Thyroid gland (tissue), 4 donors: ENCODE measurements around the gene KRT13. TPM values are rescaled to one million over a fixed set of nuclear protein-coding genes. Genes with fewer than 3 reads are reported as not detected.

ENCODE experiments used
- DNase-seq, 2 donors: peaks; one replicate each; pipeline ENCODE4 v3.0.0-alpha.2; 2019
- H3K27ac ChIP-seq, 3 donors: fragments of 200-600 bp; sonication (generic); 1 replicate in 2 of 3; 2 replicates in 1 of 3; pipeline ENCODE4 v1.5.1; 2016 to 2019; ENCODE audit warnings: mild to moderate bottlenecking in 1 of 3, moderate library complexity in 1 of 3
- H3K27me3 ChIP-seq: fragments of 200-600 bp; sonication (generic); one replicate; pipeline ENCODE4 v1.5.1; 2019
- H3K36me3 ChIP-seq, 2 donors: fragments of 200-600 bp; sonication (generic); one replicate each; pipeline ENCODE4 v1.5.1; 2016 to 2019
- H3K4me1 ChIP-seq, 2 donors: fragments of 200-600 bp; sonication (generic); one replicate each; pipeline ENCODE4 v1.5.1; 2017 to 2019
- H3K4me3 ChIP-seq, 3 donors: fragments of 200-600 bp; sonication (generic); replicated peaks in 1 of 3; 1 replicate in 2 of 3; 2 replicates in 1 of 3; pipeline ENCODE4 v1.5.1; 2016; ENCODE audit warnings: mild to moderate bottlenecking in 1 of 3
- H3K9me3 ChIP-seq: fragments of 200-600 bp; sonication (generic); one replicate; pipeline ENCODE4 v1.5.1; 2017
- CTCF ChIP-seq, 6 experiments: fragments of 200-600 bp in 3 of 6; fragments of 450-650 bp in 3 of 6; sonication (generic) in 3 of 6; IDR thresholded peaks; one replicate each; pipeline ENCODE4 v1.5.1; 2016 to 2019; ENCODE audit warnings: antibody characterized with exemption in 6 of 6, mild to moderate bottlenecking in 2 of 6, inconsistent platforms in 1 of 6, moderate library complexity in 1 of 6
- POLR2A ChIP-seq, 2 donors: fragments of 450-650 bp; IDR thresholded peaks; one replicate each; pipeline ENCODE4 v1.6.1; 2017; ENCODE audit warnings: antibody characterized with exemption in 2 of 2, mild to moderate bottlenecking in 2 of 2, moderate library complexity in 1 of 2
- WGBS, 2 donors: methylation state at CpG; one replicate each; pipeline ENCODE4 v1.1.5; 2017; 5-methylcytosine and 5-hydroxymethylcytosine counted together
- intact Hi-C: fragments of 100-400 bp; cut with DNase I; formaldehyde crosslinking; loops from one replicate; pipeline ENCODE4 v1.15.1; 2023
- total RNA-seq, 4 donors: library from RNA; depleted of rRNA; stranded (reverse); fragments of >200 nt; gene quantifications; one replicate each; pipeline ENCODE4 v1.2.3, GENCODE V29; 2016

Gene KRT13
- total RNA-seq, 4 donors from 2014 or later: 0.83 TPM; not detected in 3

- H3K4me3 ChIP-seq: no peak overlapping the region
- intact Hi-C loops: no loop called here
- WGBS, 2 donors: 68 to 80% methylated on average over 5 of the region's 5 CpGs
- H3K9me3 ChIP-seq: no peaks in the 10 kb centered on the region
- no peaks in the 10 kb centered on the region for H3K36me3 ChIP-seq
- H3K27me3 ChIP-seq: no peaks in the 10 kb centered on the region
- TF ChIP-seq POLR2A (IDR thresholded peaks at IDR 0.05): no peak
- TF ChIP-seq CTCF (IDR thresholded peaks at IDR 0.05): no peak
- H3K27ac ChIP-seq: no peak overlapping the region
- DNase-seq: no peak
- no peaks in the 10 kb centered on the region for H3K4me1 ChIP-seq
Observed at GRCh38 chr17:41538565-41538991, 33.2 kb upstream of the KRT13 start.

DNA sequence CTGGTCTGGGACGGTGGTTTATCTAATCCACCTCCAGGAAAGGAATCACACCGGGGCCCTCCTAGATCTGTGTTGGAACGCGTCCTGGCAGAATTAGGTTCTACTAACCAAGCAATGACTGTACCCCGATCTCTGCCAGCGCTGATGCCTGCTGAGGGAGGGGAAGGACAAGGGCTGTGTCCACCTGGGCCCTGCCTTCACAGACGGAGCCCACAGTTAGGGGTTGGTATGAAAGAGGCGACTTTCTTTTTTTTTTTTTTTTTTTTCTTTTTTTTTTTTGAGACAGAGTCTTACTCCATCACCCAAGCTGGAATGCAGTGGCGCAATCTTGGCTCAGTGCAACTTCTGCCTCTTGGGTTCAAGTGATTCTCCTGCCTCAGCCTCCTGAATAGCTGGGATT is 32.6 kb upstream of the KRT13 start:
- Histone ChIP-seq H3K9me3 (no peaks in the 10 kb centered on the region), H3K27me3 (no peaks in the 10 kb centered on the region), H3K36me3 (no peaks in the 10 kb centered on the region), H3K4me3 (no peak overlapping the region), H3K27ac (no peak overlapping the region), H3K4me1 (no peaks in the 10 kb centered on the region)
- no peak for DNase-seq
- no peak for TF ChIP-seq CTCF (IDR thresholded peaks at IDR 0.05)
- no peak for TF ChIP-seq POLR2A (IDR thresholded peaks at IDR 0.05)
- intact Hi-C loops: no loop called here
- 86 to 92% methylated on average over 9 of the region's 9 CpGs for WGBS, 2 donors

DNA sequence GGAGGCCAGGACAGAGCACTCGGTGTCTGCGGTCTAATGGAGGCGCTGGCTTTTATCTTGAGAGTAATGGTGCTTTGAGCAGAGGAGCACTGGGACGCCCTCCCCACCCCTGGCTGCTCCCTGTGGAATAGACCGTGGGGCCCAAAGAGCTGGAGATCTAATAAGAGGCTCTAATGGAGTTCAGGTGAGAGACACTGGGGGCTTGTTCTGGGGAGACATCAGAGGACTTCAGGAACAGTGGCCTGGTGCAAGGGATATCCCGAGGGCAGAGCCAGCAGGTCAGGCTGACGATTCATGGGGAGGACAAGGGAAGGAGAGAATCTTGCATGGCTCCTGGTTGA is 32.2 kb upstream of the KRT13 start:
- intact Hi-C loops: no loop called here
- 89 to 92% methylated on average over 7 of the region's 7 CpGs for WGBS, 2 donors

DNA sequence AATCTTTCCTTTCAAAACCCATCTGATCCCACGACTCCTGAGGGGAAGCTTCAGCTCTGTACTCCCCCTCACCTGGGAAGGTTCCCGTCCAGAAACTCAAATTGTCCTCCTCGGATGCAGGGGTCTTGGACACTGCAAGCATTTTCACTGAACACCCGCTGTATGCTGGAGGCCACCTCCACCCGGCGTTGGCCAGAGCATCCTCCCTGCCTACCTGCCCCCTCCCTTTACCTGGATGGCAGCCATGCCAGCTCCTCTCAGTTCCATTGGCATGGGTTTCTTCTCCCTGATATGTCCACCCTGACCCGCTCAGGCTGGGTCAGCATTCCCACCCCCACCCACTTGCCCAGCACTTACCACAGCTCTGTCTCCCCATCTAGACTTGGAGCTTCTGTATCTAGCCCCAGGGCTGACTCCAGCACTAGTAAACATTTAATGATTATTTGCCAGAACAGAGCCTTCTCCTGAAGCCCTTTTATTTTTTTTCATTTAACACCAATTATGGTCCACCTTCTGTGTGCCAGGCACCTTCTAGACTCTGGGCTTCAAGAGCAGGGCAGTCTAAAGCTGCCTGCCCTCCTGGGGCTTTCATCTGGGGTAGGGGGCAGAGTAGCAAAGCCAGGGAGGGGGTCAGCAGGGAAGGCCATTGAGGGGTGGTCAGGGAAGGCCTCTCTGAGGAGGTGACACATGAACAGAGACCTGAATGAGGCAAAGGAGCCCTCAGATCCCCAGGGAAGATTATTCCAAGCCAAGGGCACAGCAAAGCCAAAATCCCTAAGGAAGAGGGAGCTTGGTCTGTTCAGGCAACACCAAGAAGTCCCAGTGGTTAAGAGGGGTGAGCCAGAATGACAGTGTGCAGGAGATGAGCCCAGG is 31.6 kb upstream of the KRT13 start:
- no peaks in the 10 kb centered on the region for H3K9me3 ChIP-seq
- no peak overlapping the region for H3K27ac ChIP-seq
- WGBS, 2 donors: 67 to 82% methylated on average over 7 of the region's 7 CpGs
- no peaks in the 10 kb centered on the region for H3K27me3 ChIP-seq
- no peaks in the 10 kb centered on the region for H3K36me3 ChIP-seq
- no peak for TF ChIP-seq CTCF (IDR thresholded peaks at IDR 0.05)
- no peak for TF ChIP-seq POLR2A (IDR thresholded peaks at IDR 0.05)
- no peak overlapping the region for H3K4me3 ChIP-seq
- no peaks in the 10 kb centered on the region for H3K4me1 ChIP-seq
- intact Hi-C loops: no loop called here
- DNase-seq: no peak

More for the DNA sequence above, 32.2 kb upstream of the KRT13 start:
- Histone ChIP-seq H3K27me3 (no peaks in the 10 kb centered on the region), H3K36me3 (no peaks in the 10 kb centered on the region), H3K4me3 (no peak overlapping the region), H3K9me3 (no peaks in the 10 kb centered on the region), H3K27ac (no peak overlapping the region), H3K4me1 (no peaks in the 10 kb centered on the region)
- DNase-seq: no peak
- TF ChIP-seq CTCF (IDR thresholded peaks at IDR 0.05): no peak
- no peak for TF ChIP-seq POLR2A (IDR thresholded peaks at IDR 0.05)

- DNase-seq: peak in 1 of 2 donors; percentile 21
- intact Hi-C loops: no loop called here
- WGBS, 2 donors: 48 to 62% methylated on average over 10 to 14 of the region's 15 CpGs
- H3K36me3 ChIP-seq: no peaks in the 10 kb centered on the region
- no peaks in the 10 kb centered on the region for H3K4me1 ChIP-seq
- H3K27ac ChIP-seq: no peak overlapping the region
- no peak for TF ChIP-seq POLR2A (IDR thresholded peaks at IDR 0.05)
- TF ChIP-seq CTCF (IDR thresholded peaks at IDR 0.05): no peak
- H3K4me3 ChIP-seq: no peak overlapping the region
- no peaks in the 10 kb centered on the region for H3K27me3 ChIP-seq
- no peaks in the 10 kb centered on the region for H3K9me3 ChIP-seq
Observed at GRCh38 chr17:41535764-41536481, 30.5 kb upstream of the KRT13 start.
